ENCODE measurements around the gene GABRA1. TPM values are rescaled to one million over a fixed set of nuclear protein-coding genes. Genes with fewer than 3 reads are reported as not detected.

Gene GABRA1
- total RNA-seq, 1 donor from 2014 or later = not detected

DNA sequence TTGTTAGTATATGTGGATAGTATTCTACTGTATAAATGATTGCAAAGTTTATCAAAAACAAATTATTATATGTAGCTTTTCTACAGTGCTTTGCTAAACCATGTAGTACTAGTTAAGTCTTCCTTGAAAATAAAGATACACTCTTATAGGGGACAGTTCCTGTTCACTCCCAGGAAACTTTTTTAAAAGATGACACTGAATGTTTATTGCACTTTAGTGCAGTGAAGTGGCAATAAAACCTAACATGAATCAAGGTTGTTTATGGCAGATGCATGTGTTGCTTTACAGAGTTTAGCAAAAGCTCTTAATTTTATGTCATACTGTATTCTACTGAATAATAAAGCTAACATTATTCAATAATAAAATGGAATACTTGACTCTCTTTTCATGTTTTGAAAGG lies 51.7 kb downstream of the GABRA1 start:
- no peak overlapping the region for H3K4me3 ChIP-seq (ENCODE audit: low read depth, low read length)
- DNase-seq (ENCODE audit: low read depth) = no peak
- TF ChIP-seq, protein P1, sequence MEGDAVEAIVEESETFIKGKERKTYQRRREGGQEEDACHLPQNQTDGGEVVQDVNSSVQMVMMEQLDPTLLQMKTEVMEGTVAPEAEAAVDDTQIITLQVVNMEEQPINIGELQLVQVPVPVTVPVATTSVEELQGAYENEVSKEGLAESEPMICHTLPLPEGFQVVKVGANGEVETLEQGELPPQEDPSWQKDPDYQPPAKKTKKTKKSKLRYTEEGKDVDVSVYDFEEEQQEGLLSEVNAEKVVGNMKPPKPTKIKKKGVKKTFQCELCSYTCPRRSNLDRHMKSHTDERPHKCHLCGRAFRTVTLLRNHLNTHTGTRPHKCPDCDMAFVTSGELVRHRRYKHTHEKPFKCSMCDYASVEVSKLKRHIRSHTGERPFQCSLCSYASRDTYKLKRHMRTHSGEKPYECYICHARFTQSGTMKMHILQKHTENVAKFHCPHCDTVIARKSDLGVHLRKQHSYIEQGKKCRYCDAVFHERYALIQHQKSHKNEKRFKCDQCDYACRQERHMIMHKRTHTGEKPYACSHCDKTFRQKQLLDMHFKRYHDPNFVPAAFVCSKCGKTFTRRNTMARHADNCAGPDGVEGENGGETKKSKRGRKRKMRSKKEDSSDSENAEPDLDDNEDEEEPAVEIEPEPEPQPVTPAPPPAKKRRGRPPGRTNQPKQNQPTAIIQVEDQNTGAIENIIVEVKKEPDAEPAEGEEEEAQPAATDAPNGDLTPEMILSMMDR (conservative IDR thresholded peaks at IDR 0.05; ENCODE audit: low read depth, low read length) = no peak

DNA sequence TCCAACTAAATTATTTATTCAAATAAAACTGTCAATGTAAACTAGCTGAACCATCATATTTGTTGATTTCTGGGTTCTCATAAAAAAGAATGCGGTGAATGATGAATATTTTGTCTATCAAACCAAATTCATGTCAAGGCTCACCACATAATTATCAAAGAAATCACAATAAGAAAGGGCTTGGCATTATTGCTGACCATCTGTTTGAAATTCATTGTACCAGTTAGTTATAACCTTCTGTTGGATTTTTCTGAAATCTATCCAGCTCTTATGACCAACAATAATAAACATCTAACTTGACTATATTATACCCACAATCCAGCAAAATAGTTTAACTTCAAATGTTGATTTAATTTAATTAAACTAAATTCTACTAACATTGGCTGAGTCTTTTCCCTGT lies 53.1 kb downstream of the GABRA1 start:
- H3K4me3 ChIP-seq (ENCODE audit: low read depth, low read length) = no peak overlapping the region
- DNase-seq (ENCODE audit: low read depth) = no peak
- TF ChIP-seq, protein P1 (conservative IDR thresholded peaks at IDR 0.05; ENCODE audit: low read depth, low read length) = no peak

DNA sequence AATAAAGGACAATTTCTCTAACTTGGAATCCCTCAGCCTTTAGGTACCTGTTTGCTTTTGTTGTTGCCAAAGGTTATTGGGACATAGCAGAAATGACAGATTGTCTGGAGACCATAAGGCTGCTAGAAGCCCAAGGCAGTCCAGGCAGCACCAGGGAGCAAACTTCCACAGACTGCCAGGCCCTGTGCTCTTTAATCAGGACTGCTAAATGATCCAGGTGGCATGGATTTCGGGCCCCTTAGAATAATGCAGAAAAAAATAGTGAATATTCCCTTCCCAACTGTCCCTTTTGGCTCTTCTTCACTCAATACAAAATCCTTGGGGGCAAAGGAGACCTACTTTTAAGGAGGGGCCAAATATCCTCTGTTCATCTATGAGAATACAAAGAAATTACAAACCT lies 73.9 kb downstream of the GABRA1 start:
- TF ChIP-seq, protein P1 (conservative IDR thresholded peaks at IDR 0.05; ENCODE audit: low read depth, low read length) = no peak
- H3K4me3 ChIP-seq (ENCODE audit: low read depth, low read length) = no peak overlapping the region
- DNase-seq (ENCODE audit: low read depth) = no peak

DNA sequence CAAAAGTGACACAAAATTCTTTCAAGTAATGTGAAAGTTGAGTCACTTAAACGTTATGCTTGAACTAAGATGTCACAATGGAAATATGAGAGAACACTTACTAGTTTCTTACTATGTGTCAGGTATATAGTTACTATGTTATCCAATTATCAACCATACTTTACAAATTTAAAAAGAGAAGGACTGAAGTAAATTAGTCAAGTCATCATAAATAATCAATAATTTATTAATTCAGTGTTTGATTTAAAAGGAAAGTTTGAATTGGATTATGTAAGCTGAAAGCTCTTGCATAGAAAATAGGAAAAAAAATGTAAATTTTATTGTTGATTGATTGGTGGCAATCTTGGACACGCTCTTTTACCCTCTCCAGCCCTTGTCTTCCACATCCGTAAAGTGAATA lies 76.3 kb downstream of the GABRA1 start:
- DNase-seq (ENCODE audit: low read depth) = no peak
- H3K4me3 ChIP-seq (ENCODE audit: low read depth, low read length) = no peak overlapping the region
- TF ChIP-seq, protein P1 (conservative IDR thresholded peaks at IDR 0.05; ENCODE audit: low read depth, low read length) = no peak

DNA sequence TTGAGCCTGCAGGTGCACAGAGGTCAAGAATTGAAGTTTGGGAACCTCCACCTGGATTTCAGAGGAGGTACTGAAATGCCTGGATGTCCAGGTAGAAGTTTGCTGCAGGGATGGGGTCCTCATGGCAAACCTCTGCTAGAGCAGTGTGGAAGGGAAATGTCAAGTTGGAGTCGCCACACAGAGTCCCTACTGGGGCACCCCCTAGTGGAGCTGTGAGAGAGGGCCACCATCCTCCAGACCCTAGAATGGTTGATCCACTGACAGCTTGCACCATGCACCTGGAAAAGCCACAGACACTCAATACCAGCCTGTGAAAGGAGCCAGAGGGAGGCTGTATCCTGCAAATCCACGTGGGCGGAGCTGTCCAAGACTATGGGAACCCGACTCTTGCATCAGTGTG lies 78.0 kb downstream of the GABRA1 start:
- H3K4me3 ChIP-seq (ENCODE audit: low read depth, low read length) = no peak overlapping the region
- TF ChIP-seq, protein P1 (conservative IDR thresholded peaks at IDR 0.05; ENCODE audit: low read depth, low read length) = no peak
- DNase-seq (ENCODE audit: low read depth) = no peak

DNA sequence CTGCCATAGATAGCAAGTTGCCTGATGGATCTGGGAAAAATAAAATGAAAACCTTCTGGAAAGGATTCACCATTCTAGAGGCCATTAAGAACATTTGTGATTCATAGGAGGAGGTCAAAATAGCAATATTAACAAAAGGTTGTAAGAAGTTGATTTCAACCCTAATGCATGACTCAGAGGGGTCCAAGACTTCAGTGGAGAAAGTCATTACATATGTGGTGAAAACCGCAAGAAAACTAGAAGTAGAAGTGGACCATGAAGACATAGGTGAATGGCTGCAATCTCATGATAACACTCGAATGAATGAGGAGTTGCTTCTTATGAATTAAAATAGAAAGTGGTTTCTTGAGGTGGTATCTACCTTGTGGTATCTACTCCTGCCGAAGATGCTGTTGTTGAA lies 86.6 kb downstream of the GABRA1 start:
- no peak overlapping the region for H3K4me3 ChIP-seq (ENCODE audit: low read depth, low read length)
- TF ChIP-seq, protein P1 (conservative IDR thresholded peaks at IDR 0.05; ENCODE audit: low read depth, low read length) = no peak
- DNase-seq (ENCODE audit: low read depth) = no peak

DNA sequence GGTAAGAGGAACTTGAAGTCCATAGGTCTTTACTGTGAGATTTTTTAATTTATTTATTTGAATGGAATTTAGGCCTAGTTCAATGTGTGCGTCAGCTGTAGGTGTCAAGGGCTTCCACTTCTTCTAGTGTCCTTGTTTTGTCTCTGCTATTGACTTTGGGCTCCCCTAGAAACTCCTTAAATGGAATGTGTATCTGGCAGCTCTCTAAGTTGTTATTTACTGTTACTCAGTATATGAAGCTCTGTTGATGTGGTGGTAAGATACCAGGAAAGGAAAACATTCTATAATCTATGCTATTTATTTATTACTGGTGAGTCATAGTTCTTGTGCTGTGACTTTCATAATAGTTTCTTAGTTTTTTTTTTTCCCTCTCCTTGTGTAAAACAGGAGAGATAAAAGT lies 97.1 kb downstream of the GABRA1 start:
- TF ChIP-seq, protein P1 (conservative IDR thresholded peaks at IDR 0.05; ENCODE audit: low read depth, low read length) = no peak
- DNase-seq (ENCODE audit: low read depth) = no peak
- H3K4me3 ChIP-seq (ENCODE audit: low read depth, low read length) = no peak overlapping the region

All from epithelial cell of proximal tubule (primary cell).